Vagina (tissue), 2 donors: ENCODE data around the gene CCDC85B.

Source experiments
- CTCF ChIP-seq, 3 experiments: fragments of 450-650 bp in 2 of 3; fragments of 200-600 bp in 1 of 3; sonication (generic) in 1 of 3; IDR thresholded peaks; one replicate each; pipeline ENCODE4 v1.5.1; 2017 to 2019; ENCODE audit warnings: antibody characterized with exemption in 3 of 3, mild to moderate bottlenecking in 2 of 3, moderate library complexity in 2 of 3
- POLR2A ChIP-seq, 2 donors: fragments of 450-650 bp; IDR thresholded peaks; one replicate each; pipeline ENCODE4 v1.6.1; 2017; ENCODE audit warnings: antibody characterized with exemption in 2 of 2, mild to moderate bottlenecking in 2 of 2, moderate library complexity in 2 of 2
- POLR2AphosphoS5 ChIP-seq, 2 donors: sonication (generic); formaldehyde crosslinking; IDR thresholded peaks; one replicate each; pipeline ENCODE4 v1.9.0; 2017; ENCODE audit warnings: antibody characterized with exemption in 2 of 2, mild to moderate bottlenecking in 2 of 2, low read depth in 1 of 2; ENCODE audit not compliant: insufficient read depth in 1 of 2

DNA sequence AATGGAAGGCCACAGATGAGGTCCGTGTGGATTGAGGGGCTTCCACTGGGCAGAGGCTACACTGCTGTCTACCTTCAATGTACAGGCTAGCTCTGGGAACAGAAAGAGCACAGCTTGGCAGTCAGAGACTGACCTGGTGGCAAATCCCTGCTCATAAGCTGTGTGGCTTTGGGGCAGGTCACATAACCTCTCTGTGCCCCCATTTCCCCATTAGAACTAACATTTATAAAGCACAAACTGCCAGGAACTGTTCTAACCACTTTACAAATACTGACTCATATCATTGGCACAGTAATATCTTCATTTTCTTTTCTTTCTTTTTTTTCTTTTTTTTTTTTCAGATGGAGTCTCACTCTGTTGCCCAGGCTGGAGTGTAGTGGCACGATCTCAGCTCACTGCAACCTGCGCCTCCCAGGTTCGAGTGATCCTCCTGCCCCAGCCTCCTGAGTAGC lies 6.6 kb downstream of the CCDC85B start:
- TF ChIP-seq CTCF (IDR thresholded peaks at IDR 0.05) (no peak), POLR2A (IDR thresholded peaks at IDR 0.05) (no peak), POLR2AphosphoS5 (IDR thresholded peaks at IDR 0.05; ENCODE audit: insufficient read depth in 1 of 2, low read depth in 1 of 2) (no peak)
